IPS DF 19.7 (cell line): ENCODE measurements around the gene ST8SIA5.

Source experiments
- DNase-seq: peaks from one replicate; pipeline ENCODE4 v3.0.0-alpha.2; 2013; ENCODE audit warnings: low read depth, low spot score

The ST8SIA5 gene

DNA sequence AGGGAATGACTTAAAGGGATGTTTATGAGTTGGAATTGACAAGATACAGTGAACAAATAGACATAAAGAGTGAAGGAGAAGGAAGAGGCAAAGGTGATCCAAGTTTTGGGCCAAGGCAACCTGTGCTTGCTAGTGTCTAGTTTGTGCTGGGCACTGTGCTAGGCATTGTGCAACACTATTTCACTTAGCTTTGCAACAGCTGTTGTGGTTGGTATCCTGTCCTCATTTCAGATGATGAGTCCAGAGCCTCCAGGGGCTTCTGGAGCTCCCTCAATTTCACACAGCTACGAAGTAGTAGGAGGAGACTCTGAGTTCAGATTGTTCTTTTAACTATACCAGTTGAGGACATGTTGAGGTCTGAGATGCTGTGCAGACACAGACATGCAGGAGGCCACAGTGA is 81.7 kb downstream of the ST8SIA5 start:
- DNase-seq, result no peak

DNA sequence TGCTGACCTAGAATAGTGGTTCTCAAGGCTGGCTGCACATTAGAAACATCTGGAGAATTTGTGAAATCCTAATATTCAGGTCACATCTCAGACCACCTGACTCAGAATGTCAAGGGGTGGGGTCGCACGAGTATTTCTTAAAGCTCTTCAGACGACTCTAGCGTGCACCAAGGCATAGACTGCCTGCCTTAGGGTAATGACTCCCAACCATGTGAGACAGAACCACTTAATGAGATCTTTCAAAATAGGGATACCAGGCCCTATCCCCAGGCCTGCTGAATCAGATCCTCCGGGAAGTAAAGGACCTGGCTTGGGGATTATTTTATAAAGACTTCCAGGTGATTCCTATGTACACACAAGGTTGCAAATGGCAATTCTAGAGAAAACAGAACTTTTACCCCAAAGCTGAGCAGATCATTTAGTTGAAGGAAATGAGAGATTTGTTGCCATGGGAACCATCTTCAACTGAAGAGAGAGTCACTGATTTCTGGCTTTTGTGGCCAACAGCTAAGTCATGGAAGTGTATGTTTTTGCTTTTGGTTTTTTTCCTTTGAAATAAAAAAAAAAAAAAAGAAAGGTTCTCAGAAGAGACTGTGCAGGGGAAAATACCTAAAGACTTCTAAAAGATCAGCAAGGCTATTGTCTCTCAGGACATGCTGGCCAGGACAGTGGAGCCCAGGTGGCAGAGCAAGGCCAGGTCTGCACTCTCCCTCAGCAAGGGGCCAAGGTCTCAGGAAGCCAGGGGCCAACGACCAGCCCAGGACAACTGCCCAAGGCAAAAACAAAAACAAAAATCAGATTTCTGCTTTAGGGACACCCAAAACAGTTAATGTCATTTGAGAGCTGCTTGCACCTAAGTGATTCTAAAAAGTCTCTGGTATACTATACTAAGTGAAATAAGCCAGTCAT is 84.5 kb downstream of the ST8SIA5 start:
- no peak for DNase-seq

DNA sequence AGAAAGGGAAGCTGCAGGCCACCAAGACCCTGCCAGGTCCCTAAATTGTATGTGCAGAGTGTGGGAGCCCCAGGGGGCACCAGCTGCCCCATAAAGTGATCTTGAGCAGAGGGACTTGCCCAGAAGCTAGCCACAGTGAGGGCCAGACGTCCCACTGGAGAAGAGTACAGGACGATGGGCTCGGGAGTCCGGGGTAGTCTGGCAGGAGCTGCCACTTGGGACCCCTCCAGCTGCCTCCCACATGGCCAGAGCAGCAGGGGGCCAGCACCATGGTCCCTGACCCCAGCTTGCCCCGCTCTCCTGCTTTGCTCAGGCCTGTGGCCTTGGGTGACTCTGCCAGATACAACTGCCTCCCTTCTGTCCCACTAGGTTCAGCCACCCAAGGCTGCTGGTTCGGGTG is 88.2 kb downstream of the ST8SIA5 start:
- DNase-seq, result no peak

DNA sequence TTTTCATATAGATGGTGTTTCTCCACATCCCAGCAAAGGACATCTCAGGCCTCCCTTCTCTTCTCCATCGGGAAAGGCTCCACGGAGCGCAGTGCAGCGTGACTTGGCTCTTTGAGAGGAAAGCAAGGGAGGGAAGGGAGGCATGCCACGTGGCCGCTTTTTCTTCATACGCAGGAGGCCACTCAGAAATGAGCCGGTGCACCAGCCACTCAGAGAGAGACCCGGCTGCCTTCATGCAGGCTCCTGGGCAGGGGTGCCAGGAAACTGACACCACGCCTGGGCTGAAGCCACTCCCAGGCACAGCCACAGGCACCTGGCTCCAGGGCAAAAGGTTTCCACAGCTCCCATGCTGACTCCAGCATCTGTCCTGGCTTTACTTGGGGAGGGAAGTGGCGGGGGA is 88.7 kb downstream of the ST8SIA5 start:
- DNase-seq, result no peak

DNA sequence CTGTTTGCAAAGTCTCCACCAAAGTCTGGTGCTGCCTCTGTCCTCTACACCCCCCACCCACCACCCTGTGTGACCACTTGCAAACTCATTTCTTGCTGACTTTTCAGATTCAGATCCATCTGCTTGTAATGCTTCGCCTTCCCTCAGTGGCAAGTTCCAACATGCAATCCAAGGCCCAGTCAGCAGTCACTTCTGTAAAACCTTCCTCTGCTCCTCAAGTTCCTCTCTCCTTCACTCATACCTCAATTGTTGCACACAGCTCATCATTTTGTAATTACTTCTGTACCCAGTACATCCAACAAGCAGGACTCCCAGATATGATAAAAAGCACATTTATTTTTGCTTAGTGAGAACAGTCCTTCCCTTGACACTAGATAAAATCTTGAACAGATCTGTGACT is 93.3 kb downstream of the ST8SIA5 start:
- no peak for DNase-seq

DNA sequence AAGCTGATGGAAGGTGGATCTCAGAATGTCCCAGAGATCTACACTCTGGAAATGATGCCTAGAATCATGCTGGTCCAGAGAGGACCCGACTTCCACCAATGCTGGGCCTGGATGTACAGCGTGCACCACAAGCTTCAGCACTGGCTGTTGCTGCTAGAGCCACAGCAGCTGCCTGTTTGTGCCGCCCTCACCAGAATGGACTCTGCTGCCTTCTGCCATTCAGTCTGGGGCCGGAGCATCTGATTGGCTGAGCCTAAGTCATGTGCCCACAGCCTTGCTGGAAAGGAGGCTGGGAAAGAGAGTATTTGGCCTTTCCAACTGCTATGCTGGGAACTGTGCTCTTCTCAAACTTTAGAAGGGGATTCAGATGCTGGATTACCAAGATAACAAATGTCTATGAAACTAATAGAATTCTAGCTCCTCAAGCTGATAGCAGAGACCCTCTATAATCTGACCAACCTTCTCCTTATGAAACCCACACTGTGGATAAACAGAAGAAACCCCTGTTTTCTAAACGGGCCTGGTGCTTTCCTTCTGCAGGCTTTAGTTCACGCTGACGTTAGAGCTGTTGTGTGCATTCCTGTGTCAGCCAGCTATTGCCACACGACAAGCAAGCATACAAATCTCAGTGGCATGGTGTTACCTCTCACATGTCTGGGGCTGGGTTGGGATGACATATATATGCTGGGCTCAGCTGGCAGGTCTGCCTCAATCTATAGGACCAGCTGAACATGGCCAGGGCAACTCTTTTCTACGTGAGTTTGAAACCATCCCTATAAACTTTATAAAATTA is 95.7 kb downstream of the ST8SIA5 start:
- no peak for DNase-seq

DNA sequence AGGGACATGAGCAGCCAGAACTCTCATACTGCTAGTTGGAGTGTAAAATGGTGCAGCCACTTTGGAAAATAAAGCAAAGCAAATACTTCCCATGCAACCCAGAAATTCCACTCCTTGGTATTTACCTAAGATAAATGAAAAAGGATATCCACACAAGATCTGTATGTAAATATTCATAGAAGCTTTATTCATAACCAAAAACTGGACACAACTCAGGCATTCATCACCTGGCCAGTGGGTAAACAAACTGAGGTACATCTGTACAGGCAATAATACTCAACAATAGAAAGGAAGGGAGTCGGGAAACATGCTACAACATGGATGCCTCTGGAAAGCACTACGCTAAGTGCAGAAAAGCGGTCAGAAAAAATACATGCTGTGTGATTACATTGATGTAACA is 97.4 kb downstream of the ST8SIA5 start:
- no peak for DNase-seq

DNA sequence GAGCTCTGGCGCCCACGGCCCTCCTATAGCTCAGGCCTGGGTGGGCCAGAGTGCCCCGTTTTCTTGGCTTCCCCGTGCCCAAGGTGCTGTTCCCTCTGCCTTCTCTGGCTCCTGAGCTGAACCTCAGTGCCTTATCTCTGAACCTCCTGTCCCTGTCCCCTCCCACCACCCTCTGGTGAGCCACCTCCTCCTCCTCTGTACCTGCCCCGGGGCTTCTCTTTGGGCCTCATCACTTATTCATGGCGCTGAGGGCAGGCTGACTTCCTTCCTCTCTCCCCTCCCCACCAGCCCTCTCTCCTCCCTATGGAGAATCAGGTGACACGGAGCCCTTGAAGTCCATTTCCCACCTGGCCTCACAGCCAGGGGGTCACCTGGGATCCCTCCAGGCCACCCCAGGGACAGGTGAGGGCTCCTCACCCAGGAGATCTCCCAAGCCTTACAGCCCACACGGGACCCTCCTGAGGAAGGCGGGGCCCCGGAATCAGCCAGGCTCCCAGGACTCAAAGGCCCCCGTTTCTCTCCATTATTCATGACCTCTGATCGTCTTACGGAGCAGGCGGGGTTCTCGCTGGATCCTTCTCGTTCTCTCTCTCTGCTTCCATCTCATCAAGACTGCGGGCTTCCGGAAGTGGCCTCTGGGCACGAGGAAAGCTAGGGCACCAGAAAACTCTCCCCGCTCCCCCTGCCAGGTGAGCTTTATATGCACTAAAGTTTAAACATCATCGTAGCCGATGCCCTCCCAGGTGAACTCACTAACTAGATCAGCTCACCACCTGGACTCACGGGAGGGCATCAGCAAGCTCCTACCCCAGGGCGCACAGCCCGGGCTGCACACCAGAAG is 99.5 kb downstream of the ST8SIA5 start, which contains the start of gene LOXHD1:
TSS of gene LOXHD1 (minus strand) at position 106 of the 841 bp plus-strand sequence. CDS start 187 bp downstream, outside the sequence.
- no peak for DNase-seq

DNA sequence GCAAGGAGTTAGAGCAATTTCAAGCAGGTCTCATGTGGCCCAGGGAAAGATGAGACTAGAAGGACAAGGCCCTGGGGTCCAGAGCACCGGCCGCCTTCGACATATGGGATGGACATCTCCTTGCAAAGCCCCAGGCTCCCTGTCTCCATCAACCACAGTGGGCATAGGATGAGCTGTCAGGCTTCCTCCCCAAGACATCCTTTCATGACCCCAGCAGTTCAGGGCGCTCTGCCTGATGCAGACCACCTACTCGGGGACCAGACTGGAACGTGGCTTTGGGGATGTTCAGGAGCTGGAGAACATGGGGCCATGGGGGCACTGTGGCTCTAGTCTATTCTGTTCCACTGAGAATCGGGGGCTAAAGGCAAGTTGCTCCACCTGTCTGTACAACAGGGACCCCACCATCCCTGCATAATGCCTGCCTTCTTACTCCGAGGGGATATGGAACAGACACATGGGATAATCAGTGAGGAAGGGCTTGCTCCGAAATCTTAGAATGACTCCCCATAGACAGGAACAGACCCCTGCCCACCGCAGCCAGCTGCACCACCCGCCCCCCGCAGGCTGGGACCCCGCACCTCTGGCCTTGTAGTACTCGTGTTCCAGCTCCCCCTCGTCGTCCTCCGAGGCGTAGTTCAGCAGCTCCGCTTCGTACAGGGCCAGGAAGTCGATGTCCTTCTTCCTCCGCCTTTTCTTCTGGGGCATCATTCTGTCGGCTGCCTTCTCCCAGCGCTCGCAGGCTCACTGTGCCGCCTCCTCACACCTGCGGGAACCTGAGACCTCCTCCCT is 100.3 kb downstream of the ST8SIA5 start:
- DNase-seq, result no peak

DNA sequence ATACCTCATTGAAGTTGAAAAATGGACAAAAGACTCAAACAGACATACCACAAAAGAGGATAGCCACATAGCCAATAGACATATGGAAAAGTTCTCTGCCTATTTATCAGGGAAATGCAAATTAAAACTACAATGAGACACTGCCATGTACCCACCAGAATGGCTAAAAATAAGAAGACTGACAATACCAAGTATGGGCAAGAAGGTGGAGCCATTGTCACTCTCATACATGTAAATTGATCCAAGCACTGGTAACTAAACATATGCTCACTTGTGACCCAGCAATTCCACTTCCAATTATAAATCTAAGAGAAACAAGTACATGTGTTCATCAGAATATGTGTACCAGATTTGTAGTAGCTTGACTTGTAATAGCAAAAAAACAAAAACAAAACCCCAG is 104.5 kb downstream of the ST8SIA5 start:
- DNase-seq, result no peak

DNA sequence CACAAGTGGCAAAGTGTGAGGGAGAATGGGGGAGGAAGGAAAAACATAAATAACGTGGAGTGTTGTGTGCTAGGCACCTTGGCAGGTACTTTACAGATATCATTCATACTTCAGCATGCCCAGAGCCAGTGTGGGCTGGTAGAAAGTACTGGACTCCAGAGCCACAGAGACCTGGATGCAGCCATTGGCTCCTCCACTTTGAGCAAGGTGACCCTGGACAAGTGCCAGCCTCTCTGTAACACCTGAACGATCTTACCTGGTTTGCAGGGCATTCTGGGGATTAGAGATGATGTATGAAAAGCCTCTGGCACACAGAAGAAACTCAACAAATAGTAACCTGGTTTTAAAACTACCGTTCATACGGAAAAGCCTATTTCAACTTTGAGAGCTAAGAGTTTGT is 106.2 kb downstream of the ST8SIA5 start:
- DNase-seq, result no peak

DNA sequence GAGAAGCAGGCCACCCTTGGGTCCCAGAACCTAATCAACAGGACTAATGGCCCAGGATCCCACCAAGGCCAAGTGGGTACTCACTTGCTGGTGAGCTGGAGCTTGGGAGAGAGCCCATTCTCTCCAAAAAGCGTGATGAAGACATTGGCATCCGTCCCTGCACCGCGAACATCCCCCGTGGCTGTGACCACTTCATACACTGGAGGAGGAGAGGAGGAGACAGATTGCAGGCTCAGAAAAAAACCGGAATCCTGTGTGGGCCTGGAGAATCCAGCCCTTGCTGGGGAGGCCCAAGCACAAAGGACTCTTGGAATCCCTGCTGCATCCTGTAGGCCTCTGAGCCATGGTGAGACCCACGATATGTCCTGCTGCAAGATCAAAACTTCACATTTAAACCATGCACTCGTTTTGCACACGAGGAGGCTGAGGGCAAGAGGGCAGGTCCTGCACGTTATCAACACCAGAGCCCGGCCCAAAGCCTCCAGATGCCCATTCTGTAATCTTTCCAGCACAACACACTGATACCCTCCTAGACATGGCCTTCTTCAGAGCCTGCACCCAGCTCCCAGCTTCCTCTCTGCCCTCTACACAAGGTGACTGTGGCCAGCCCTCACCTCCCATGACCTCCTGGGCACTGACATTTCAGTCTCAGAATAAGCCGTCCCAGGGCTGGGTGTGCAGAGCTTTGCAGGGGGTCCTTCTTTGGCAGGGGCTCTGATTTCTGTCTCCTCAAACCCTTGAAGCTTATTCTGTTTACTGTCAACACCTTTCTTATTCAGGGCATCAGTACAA is 107.6 kb downstream of the ST8SIA5 start:
- DNase-seq, result no peak

DNA sequence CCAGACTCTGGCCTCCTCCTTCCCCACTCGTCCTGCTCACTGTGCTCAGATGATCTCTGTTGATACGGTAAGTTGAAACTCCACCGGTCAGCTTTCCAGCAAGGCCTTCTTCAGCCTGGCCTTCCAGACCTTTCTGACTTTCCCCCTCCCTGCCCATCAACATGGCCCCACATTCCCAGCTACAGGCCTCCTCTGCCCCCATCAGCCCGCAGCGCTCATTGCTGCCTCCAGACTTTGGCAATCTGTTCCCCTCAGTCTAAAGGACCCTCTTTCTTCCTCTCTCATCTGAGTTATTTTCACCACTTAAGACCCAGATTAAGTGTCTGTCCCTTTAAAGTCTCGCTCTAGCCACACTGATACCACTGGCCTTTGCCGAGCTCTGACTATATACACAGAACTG is 110.4 kb downstream of the ST8SIA5 start:
- no peak for DNase-seq

DNA sequence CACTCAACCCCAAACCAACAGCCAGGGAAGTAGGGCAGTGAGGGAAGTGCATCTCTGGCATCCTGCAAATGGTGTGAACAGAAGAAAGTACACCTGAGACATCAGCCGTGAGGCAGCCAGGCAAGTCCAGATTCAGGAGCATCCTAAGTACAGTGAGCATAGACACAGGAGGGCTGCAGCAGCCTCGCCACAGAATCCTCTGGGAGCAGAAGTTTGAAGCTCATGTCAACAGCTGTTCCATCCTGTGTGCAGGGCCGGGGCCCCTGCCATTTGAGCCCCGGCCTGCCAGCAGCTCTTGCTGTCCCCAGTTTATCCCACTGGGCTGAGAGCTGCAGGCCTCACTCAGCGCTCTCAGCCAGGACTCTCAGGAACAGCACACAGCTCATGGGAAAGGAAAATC is 114.3 kb downstream of the ST8SIA5 start:
- DNase-seq, result no peak

DNA sequence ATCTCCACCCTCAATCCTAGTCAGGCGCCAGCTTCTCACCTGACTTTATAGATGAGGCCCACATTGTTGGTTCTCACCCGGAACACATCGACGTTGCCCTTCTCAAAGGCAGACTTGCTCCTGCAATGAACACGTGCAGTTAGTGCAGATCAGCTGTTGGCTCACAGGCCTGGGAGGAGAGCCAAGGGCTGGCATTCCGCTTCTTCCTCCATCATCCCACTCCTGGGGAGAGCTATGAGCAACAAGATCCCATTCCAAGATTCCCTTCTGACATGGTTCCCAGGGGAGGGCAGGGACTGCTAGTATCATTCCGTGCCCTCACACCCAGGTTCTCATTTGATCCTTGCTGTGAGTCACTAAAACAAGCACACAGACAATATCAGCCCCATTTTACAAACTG is 114.9 kb downstream of the ST8SIA5 start:
- no peak for DNase-seq

DNA sequence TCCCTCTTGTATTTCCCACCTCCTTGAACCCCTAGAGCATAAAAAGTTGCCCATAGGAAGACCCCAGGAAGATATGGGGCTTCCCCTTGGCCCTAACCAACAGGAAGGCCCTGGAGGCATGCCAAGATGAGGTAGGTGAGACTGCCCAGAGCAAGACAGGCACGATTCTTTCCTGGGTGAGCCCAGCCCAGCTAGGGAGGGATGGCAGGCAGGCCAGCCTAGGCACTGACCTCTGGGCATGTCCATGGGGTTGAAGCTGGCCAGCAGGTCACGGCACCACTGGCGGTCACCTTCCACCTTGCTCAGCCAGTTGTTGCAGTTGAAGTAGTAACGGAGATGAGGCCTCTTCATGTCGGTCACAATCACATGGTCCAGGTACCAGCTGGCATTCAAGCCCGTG is 117.5 kb downstream of the ST8SIA5 start:
- DNase-seq, result no peak

DNA sequence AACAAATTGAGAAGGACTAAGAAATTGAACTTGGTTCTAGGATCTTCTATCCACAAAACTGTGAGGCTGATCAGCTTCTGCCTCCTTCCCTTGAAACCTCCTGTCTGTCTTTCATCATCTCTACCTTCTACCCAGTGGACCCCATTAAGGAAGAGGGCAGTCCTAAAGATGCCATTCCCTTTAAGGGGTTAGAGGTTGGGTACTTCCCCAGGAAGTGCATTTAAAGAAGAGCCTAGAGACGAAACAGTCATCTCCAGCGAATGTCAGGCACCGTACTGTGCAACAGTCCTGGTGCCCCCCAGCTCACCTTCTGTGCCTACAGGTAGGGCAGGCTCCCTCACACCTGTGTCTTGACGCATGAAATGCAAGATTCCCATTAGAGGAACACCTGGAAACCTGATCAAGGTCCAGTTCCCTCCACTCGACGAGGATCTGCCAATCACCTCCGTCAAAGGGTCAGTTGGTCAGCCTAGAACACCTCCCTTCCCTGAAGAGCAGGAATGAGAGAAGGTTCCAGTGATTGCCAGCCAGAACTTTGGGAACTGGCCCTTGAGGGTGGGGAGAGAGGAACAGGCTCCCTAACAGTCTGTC is 120.7 kb downstream of the ST8SIA5 start:
- no peak for DNase-seq

DNA sequence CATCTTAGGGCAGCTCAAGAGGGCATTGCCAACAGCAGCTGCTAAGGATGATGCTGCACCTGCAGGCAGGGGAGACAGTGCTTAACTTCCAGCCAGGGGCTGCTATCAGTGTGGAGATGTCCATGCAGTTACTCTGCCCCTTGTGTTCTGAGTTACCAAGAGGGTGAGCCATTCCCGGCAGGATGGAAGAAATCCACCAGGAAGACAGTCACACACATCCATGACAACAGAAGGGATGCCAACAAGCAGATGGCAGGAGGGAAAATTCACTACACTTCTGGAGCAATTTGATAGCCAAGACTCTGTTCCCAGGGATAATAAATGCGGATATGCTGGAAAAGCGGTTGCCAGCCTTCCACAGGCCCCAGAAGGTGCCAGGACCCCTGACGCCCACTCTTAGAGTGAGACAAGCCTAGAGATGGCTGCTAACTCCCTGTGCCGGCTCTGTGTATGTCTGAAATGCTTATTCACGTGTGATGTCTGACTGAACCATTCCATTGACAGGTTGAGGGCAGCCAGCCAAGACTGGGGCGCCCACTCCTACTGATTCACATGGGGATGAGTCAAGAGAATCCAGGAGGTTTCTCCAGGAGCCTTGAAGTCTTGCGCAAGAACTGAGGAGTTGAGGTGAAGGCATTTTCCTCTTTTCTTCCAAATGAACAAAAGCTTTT is 124.3 kb downstream of the ST8SIA5 start:
- DNase-seq, result no peak

DNA sequence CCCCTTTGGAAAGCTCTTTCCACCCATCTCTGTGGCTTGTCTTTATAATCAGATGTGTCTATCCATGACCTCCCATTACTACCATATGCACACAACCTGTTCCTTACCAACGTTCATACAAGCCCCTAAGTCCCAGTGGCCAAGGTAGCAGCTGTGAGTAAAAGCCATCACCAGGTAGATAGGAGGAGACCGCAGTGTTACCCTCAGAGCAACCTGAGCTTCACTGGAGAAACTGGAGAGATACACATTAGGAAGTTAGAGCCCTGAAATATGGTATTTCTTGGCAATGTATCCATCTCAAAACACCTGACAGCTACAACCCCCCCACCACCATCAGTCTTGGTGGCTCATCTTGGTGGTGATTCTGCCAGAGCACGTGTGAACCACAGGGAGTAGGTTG is 125.9 kb downstream of the ST8SIA5 start:
- no peak for DNase-seq
